Measurements from ENCODE around the gene OVOL2. TPM values are rescaled to one million over a fixed set of nuclear protein-coding genes. Genes with fewer than 3 reads are reported as not detected.

Gene OVOL2
- total and polyA plus RNA-seq, 2 of the 8 experiments (the other 6 are each of a cell fraction or from before 2014, with no cell fraction given): 11.0 to 11.4 TPM

- Histone ChIP-seq H3K79me2 (ENCODE audit: control insufficient read depth in 1 of 2, insufficient read depth in 2 of 2, low read length in 2 of 2) (peaks cover 27 to 75% of the 10 kb centered on the region in 2 experiments), H3K4me2 (ENCODE audit: insufficient read depth in 1 of 2, low read depth in 2 of 2, low read length in 2 of 2) (no peak overlapping the region), H3K27me3 (replicated peaks in 1 of 4; ENCODE audit: control insufficient read depth in 3 of 4, extremely low read depth in 1 of 4, insufficient read depth in 3 of 4, low read length in 3 of 4) (no peaks in the 10 kb centered on the region), H2BK5ac (ENCODE audit: low read depth, low read length) (no peak overlapping the region), H3K9me3 (ENCODE audit: insufficient read depth in 2 of 2, low read depth in 1 of 2, low read length in 1 of 2) (no peaks in the 10 kb centered on the region), H3K56ac (replicated peaks; ENCODE audit: insufficient read length, low read depth, low read length) (no peak overlapping the region), H3K23ac (ENCODE audit: insufficient read length) (no peak overlapping the region), H2BK15ac (ENCODE audit: low read length) (no peak overlapping the region), H4K20me1 (replicated peaks in 1 of 2; ENCODE audit: control insufficient read depth in 1 of 2, insufficient read depth in 2 of 2, low read length in 2 of 2) (peaks cover 4 to 7% of the 10 kb centered on the region in 2 experiments), H3K23me2 (ENCODE audit: low read depth, low read length) (no peaks in the 10 kb centered on the region), H3K18ac (ENCODE audit: extremely low read depth, low read length) (no peak overlapping the region), H3K14ac (ENCODE audit: insufficient read length) (no peak overlapping the region), H2AFZ (ENCODE audit: low read length) (no peak overlapping the region), H3K4me3 (ENCODE audit: extremely low read depth in 1 of 4, insufficient read depth in 2 of 4, low read depth in 3 of 4, low read length in 4 of 4) (no peak overlapping the region), H2BK20ac (ENCODE audit: low read length) (no peak overlapping the region), H3K36me3 (ENCODE audit: control insufficient read depth in 2 of 4, insufficient read depth in 4 of 4, low read length in 3 of 4) (peaks cover 5 to 53% (median 16%) of the 10 kb centered on the region in 4 experiments), H3K27ac (ENCODE audit: low read depth, low read length) (no peak overlapping the region), H2BK12ac (ENCODE audit: low read depth, low read length) (no peak overlapping the region), H3K4me1 (replicated peaks in 1 of 4; ENCODE audit: control insufficient read depth in 3 of 4, insufficient read depth in 4 of 4, low read length in 3 of 4) (peaks cover 0 to 3% (median 1%) of the 10 kb centered on the region in 4 experiments; a peak in 4 of 7 replicates), H3K4ac (replicated peaks; ENCODE audit: insufficient read length, low read depth, low read length) (no peak overlapping the region), H2BK120ac (replicated peaks; ENCODE audit: low read depth, low read length) (no peak overlapping the region), H2AK5ac (ENCODE audit: low read depth, low read length) (no peak overlapping the region), H3K9ac (replicated peaks in 1 of 4; ENCODE audit: extremely low read depth in 1 of 4, low read depth in 3 of 4, low read length in 3 of 4) (no peak overlapping the region), H4K5ac (ENCODE audit: insufficient read length, low read depth, low read length) (no peak overlapping the region), H3K79me1 (ENCODE audit: low read depth, low read length) (no peaks in the 10 kb centered on the region; the same call in 1 of the 2 replicates), H4K91ac (replicated peaks; ENCODE audit: insufficient read length, low read length) (no peak overlapping the region), H4K8ac (ENCODE audit: extremely low read depth, insufficient read depth, low read length) (no peak overlapping the region)
- ChIA-PET CTCF (ENCODE audit: partially characterized antibody) (interaction anchor here (0.5 to 1.8 kb wide), 3 partner anchors 22 to 341 kb away, joined by 3 to 4 read pairs (median 4); no protein-coding TSS in a partner anchor), POLR2A (ENCODE audit: partially characterized antibody) (interaction anchor here (0.8 to 31.5 kb wide), 4 partner anchors 7 to 81 kb away, joined by 3 to 424 read pairs (median 4); partner anchors contain the start of genes MGME1 and SNX5)
- DNase-seq (ENCODE audit: low read depth in 1 of 2, low spot score in 2 of 2): no peak
- 94% methylated on average over 6 of the region's 6 CpGs; no CpG with 5 or more reads in 1 of the 2 experiments for WGBS, 2 experiments (ENCODE audit: extremely low coverage in 1 of 2, insufficient coverage in 1 of 2, insufficient read length in 1 of 2, insufficient replicate concordance in 2 of 2, low coverage in 1 of 2, low lambda C conversion rate in 2 of 2, missing lambda C conversion rate in 1 of 2)
- FAIRE-seq: no peak
- TF ChIP-seq RAD21 (IDR thresholded peaks at IDR 0.05 in 1 of 2, conservative IDR thresholded peaks at IDR 0.05 in 1 of 2; ENCODE audit: low read depth in 2 of 2, low read length in 2 of 2) (no peak), EGR1 (IDR thresholded peaks at IDR 0.05; ENCODE audit: borderline replicate concordance, low read depth, low read length) (no peak), CREB1 (IDR thresholded peaks at IDR 0.05) (no peak), EP300 (IDR thresholded peaks at IDR 0.05; ENCODE audit: borderline replicate concordance in 1 of 2, low read depth in 2 of 2, low read length in 2 of 2) (no peak), E2F6 (IDR thresholded peaks at IDR 0.05) (no peak), YY1 (IDR thresholded peaks at IDR 0.05; ENCODE audit: low read depth, low read length) (no peak), BRCA1 (IDR thresholded peaks at IDR 0.05; ENCODE audit: low read depth, low read length) (no peak), FOSL1 (IDR thresholded peaks at IDR 0.05; ENCODE audit: insufficient read depth, low read depth, low read length) (no peak), HDAC2 (IDR thresholded peaks at IDR 0.05; ENCODE audit: borderline replicate concordance in 1 of 2, low read depth in 2 of 2, low read length in 2 of 2) (no peak)
- TF ChIP-seq, protein P1, sequence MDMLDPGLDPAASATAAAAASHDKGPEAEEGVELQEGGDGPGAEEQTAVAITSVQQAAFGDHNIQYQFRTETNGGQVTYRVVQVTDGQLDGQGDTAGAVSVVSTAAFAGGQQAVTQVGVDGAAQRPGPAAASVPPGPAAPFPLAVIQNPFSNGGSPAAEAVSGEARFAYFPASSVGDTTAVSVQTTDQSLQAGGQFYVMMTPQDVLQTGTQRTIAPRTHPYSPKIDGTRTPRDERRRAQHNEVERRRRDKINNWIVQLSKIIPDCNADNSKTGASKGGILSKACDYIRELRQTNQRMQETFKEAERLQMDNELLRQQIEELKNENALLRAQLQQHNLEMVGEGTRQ (IDR thresholded peaks at IDR 0.05; ENCODE audit: low read length): no peak
Measured at GRCh38 chr20:17976305-17976704, 81.4 kb downstream of the OVOL2 start.
